GM19372 (cell line): ENCODE measurements around the gene LEFTY1.
"Not testable (repeated sequence)": the region's sequence is repeated elsewhere in the genome, so short reads cannot be mapped to it uniquely, and the experiment has no call there.

Experiments used
- ATAC-seq: cut with Tn5 transposase; IDR thresholded peaks from one replicate; pipeline ENCODE4 v1.9.1; 2021; ENCODE audit warnings: mild to moderate bottlenecking, low read depth, moderate library complexity; ENCODE audit not compliant: unreplicated experiment

The LEFTY1 gene, protein sequence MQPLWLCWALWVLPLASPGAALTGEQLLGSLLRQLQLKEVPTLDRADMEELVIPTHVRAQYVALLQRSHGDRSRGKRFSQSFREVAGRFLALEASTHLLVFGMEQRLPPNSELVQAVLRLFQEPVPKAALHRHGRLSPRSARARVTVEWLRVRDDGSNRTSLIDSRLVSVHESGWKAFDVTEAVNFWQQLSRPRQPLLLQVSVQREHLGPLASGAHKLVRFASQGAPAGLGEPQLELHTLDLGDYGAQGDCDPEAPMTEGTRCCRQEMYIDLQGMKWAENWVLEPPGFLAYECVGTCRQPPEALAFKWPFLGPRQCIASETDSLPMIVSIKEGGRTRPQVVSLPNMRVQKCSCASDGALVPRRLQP

DNA sequence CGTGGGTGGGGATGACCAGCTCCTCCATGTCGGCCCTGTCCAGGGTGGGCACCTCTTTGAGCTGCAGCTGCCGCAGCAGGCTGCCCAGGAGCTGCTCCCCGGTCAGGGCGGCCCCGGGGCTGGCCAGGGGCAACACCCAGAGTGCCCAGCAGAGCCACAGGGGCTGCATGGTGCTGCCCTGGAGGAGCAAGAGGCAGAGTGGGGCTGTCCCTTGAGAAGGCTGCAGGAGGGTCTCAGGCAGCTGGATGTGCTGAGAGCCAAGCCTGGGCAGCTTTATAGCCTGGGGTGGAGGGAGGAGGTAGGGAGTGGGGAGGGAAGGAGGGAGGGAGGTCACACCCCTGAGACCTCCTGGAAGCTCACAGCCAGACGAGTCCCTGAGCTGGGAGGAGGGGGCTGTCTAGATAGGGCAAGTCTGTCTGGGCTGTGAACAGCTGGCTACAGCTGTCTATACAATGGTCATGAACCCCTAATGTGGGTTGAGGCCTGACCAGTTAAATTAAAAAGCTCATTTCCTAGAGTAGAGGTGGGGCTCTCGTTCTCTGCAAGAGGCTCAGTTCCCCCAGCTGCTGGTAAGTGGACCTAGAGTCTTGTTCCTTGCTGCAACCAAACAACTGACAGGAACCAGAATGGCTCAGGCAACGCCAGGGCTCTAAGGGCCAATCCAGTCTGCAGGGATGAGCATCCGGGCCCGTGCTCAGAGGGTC is at the start of gene LEFTY1:
TSS of gene LEFTY1 (minus strand) at position 249 of the 704 bp plus-strand sequence. CDS start at position 169, 80 bp downstream.
- no peak for ATAC-seq

DNA sequence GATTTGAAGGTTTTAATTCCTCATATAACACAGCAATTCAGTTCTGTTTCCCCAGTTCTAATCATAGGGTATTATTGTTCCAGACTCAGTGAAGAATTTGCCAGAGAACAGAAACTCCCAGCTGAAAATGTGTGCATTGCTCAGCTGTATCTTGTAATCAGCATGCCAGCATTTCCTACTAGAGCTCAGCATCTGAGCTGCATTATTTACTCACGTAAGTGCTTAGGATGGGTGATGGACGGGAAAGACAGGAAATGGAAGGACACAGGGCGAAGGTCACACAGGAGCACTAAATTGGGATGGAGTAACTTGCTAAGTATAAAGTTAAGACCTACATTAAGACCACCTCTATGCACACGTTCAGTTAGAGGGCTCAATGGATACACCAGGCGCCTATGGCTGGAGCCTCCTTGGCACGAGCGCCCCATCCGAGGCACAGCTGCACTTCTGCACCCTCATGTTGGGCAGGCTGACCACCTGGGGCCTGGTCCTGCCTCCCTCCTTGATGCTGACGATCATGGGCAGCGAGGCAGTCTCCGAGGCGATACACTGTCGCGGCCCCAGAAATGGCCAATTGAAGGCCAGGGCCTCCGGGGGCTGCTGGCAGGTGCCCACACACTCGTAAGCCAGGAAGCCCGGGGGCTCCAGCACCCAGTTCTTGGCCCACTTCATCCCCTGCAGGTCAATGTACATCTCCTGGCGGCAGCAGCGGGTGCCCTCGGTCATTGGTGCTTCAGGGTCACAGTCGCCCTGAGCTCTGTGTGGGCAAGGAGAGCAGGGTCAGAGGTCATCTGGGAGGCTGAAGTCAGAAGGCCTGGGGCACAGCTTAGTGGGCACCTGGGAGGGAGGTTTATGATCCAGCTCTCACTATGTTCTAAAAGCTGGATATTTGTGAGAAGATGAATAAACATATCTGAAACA is 48.4 kb upstream of the LEFTY1 start:
- ATAC-seq: no peak

DNA sequence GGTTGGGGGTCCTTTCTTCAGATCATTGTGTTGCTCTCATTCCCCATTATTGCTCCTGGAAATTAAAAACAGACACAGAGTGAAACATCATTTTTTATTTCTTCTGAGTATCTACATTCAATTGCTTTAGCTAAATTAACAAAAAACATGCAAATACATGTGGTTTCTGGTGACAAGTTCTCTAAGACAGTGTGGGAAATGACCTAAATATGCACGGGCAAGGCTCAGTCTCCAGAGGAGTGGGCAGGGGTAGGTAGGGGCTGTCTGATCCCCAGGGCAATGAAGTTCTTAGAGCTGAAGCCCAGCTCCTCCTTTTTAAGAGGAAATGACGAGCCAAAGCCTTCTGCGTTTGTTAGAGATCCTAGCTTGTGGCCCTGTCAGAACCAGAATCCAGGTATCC is 47.6 kb upstream of the LEFTY1 start:
- no peak for ATAC-seq

DNA sequence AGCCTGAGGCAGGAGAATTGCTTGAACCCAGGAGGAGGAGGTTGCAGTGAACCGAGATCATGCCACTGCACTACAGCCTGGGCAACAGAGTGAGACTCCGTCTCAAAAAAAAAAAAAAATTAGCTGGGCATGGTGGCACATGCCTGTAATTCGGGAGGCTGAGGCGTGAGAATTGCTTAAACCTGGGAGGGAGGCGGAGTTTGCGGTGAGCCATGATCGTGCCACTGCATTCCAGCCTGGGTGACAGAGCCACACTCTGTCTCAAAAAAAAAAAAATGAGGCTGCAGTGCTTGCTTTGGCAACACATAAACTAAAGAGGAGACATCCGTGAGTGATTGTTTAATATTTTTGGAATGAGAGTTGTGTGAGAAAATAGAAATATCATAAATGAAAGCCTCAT is 47.1 kb upstream of the LEFTY1 start:
- not testable (repeated sequence) for ATAC-seq

DNA sequence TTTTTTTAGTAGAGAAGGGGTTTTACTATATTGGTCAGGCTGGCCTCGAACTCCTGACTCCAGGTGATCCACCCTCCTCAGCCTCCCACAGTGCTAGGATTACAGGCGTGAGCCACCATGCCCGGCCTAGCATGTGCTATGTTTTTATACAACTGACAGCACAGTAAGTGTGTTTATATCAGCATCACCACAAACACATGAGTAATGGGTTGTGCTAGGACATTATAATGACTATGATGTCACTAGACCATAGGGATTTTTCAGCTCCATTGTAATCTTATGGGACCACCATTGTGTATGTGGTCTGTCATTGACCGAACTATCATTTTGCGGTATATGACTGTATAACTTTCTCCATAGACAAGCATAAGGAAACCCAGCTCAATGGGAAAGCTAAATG is 45.8 kb upstream of the LEFTY1 start:
- ATAC-seq: no peak

DNA sequence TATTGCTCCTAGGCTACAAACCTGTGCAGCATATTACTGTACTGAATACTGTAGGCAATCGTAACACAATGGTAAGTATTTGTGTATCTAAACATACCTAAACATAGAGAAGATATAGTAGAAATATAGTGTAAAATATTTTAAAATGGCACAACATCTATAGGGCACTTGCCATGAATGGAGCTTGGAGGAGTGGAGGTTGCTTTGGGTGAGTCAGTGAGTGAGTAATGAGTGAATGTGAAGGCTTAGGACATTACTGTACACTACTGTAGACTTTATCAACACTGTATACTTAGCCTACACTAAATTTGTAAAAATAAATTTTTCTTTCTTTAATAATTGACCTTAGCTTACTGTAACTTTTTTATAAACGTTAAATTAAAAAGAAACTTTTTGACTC is 44.1 kb upstream of the LEFTY1 start:
- no peak for ATAC-seq

DNA sequence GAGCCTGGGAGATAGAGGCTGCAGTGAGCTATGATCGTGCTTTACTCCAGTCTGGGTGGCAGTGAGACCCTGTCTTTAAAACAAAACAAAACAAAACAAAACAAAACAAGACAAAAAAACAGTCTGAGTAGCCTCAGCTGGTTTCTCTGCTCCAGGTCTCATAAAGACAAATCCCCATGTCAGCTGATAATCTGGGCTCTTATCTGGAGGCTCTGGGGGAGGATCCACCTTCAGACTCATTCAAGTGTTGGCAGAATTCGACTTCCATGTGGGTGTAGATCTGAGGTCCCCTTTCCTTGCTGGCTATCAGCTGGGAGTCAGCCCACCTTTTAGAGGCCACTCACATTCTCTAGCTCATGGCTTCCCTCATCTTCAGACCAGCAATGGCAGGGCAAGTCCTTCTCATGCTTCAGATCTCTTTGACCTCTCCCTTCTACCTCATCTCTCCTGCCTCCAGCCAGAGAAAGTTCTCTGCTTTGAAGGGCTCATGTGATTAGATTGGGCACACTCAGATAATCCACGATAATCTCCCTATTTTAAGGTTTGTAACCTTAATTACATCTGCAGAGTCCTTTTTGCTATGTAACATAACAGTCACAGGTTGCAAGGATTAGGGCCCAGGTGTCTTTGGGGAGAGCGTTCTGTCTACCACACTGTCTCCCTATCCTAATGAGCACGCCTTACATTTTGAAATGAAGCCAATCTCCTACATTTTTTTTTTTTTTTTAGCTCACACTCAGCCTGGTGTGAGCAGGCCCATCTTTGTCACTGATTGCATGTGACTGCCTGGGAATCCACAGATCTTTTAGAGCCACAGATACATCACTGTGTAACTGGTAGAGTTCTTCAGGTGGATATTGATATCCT is 42.6 kb upstream of the LEFTY1 start:
- no peak for ATAC-seq

DNA sequence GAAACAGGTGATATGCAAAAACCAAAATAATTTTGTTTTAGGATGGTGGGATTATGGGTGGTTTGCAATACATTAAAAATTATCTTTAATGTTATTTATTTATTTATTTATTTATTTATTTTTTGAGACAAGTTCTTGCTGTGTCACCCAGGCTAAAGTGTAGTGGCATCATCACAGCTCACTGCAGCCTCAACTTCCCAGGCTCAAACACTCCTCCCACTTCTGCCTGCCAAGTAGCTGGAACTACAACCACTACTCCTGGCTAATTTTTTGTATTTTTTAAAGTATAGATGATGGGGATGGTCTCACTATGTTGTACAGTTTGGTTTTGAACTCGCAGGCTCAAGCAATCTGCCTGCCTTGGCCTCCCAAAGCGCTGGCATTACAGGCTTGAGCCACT is 41.6 kb upstream of the LEFTY1 start:
- ATAC-seq: no peak

DNA sequence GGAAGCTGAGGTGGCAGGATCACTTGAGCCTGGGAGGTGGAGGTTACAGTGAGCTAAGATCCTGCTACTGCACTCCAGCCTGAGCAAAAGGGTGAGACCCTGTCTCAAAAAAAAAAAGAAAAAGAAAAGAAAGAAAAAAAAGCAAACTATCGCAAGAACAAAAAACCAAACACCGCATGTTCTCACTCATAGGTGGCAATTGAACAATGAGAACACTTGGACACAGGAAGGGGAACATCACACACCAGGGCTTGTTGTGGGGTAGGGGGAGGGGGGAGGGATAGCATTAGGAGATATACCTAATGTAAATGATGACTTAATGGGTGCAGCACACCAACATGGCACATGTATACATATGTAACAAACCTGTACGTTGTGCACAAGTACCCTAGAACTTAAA is 40.5 kb upstream of the LEFTY1 start:
- ATAC-seq: not testable (repeated sequence)

DNA sequence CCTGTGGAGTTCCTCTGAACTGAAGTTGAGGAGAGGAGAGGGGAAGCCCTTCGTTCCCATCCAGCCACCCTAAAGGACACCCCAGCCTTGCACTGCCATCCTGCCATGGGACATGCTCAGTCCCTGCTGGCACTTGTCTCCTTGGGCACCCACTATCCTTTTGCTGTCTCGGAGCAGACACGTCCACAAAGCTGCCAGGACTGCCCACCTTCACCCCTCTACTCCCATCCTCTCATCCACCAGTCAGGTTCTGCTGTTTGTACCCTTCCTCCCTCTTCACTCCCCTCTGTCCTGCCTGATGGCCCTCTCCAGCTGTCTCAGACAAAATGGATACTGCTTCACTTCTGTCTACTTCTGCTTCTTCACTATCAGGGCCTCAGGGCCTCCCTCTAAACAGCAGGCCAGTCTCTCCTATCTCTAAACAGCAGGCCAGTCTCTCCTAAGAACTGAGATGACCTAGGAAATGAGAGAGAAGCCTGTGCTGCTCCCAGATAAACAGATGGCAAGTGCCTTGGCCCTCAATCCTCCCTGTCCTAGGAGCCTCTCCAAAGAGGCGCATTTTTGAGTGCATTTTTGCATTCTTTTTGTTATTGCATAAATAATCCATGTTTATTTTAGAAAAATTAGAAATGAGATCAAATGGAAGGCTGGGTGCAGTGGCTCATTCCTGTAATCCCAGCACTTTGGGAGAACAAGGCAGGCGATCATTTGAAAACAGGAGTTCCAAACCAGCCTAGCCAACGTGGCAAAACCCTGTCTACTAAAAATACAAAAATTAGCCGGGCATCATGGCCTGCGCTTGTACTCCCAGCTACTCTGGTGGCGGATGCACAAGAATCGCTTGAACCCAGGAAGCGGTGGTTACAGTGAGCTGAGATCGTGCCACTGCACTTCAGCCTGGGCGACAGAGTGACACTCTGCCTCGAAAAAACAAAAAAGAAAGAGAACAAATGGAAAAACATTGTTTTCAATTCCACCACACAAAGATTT is 39.5 kb upstream of the LEFTY1 start:
- no peak for ATAC-seq

DNA sequence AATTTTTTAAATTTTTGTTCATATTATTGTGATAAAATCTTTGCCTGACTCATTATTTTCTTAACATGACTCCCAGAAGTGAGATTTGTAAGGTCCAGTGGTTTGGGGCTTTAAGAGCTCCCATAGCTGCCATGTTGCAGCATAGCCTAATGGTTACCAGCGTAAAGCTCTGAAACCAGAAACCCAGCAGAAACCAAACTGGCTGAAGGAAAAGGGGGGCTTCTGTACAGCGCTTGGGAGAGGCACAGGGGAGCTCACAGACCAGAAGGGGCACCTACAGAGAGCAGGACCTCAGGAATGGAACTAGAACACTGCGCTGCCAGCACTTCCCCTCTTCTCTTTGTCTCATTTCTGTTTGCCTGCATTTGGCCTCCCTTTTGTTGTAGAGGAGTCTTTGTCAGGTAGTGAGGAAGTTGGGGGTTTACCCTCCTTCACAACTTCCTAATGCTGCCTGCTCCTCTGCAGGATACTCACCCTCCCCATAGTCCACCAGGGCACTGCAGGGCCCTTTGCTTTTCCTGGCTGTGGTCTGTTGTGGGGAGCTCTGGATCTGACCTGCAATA is 37.7 kb upstream of the LEFTY1 start:
- ATAC-seq: no peak

DNA sequence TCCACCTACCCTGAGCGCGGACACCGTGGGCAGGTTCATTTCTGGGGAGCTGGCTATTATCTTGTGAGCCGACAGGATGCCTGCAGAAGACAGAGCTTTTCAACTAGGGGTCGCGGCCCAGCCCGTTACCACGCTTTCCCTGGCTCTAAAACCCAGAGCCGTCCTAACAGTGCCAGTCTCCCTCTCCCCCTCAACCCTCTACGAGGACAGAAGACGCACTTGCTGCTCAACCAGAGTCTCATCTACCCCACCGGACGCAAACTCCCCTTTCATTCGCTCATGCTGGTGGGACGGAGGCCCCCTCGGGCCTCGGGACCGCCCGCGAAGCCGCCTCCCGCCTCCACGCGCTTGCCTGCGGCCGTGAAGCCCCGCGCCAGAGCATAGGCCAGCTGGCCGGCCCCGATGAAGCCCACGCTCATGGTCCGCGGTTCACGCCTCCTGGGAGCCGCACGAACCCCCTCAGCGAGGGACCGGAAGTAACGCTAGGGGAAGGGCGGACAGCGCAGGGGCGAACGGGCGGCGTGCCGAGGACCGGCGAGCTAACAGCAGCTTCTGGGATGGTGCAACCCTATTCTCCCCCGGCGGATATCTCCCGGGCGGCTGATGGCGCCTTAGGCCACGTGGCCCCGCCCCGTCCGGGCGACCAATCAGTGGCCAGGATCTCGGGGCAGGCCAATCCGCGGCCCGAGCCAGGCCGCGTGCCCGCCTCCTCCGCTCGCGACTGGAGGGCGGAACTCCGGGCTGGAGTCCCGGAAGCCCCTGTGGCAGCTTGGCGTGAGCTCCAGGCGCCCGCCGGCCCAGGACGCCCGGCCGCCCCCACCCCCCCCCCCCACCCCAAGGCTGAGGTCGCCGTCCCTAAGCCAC is 35.0 kb upstream of the LEFTY1 start, which contains the start of gene PYCR2:
TSS of gene PYCR2 (minus strand) at position 559 of the 864 bp plus-strand sequence. CDS start at position 419, 140 bp downstream.
- ATAC-seq: peak; percentile 97

DNA sequence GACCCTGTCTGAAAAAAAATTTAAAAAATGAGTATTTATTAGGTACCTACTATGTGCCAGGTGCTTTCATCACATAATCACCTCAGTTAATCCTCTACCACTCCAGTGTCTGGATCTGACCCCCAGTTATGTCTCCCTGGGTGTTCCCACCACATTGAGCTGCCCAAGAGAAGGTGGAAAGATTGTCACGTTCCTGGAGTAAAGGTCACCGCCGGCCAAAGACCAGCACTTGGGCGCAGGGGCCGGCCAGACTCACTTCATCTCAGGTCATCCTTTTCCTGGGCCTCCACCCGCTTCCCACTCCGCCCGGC is 34.4 kb upstream of the LEFTY1 start:
- no peak for ATAC-seq

DNA sequence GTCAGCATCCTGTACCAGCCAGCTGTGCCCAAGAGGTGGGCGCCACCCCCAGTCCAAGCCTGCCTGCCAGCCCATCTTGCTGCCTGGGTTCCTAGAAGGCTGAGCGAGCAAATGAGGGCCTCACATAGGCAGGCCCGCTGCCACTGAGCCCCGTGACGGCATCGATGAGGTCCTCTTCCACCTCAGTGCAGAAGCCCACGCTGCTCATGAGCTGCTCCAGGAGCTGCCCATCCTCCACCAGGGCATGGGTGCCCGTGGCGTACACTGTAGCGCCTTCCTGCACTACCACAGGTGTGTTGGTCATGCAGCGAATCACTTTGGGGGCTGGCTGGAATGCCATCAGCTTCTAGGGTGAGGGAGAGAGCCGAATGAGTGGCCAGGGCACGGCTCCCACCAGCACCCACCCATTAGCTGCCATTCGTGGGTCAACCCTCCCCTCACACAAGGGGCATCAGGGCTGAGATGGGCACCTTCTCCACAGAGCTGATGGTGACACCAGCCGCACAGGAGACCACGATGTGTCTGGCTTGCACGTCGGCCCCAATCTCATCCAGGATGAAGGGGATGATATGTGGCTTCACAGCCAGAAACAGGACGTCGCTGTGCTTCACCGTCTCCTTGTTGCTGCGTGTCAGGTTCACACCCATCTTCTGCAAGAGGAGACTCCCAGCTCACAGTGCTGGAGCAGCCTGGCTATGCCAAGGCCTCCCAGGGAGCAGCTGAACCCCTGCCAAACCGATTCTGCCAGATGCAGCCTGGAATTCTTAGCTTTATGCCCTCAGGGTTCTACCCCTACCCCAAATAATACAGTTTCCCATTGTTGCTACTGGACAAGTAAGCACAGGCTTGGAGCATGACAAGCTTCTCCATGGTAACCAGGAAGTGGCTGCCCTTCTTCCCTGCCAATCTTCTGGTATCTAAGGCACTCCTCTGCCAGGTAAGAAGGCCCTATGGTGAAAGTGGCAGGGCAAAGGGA is 33.1 kb upstream of the LEFTY1 start:
- no peak for ATAC-seq

DNA sequence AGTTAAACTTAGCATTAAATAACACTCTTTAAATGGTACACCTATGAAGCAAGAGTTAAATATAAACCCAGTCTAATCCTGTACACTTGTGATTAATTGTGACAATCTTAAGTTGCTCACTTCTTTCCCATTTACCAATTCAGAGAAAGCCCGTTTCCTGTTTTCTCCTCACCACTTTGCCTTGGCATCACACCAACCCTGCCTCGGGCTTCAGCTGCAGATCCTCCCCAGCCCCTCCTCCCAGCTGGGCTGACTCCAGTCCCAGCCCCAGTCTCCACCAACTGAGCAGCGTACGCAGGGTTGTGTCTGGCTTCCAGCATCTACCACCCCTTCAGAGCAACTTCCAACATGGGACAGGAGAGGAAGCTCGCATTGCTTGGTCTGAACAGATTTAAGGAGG is 31.0 kb upstream of the LEFTY1 start:
- ATAC-seq: no peak

DNA sequence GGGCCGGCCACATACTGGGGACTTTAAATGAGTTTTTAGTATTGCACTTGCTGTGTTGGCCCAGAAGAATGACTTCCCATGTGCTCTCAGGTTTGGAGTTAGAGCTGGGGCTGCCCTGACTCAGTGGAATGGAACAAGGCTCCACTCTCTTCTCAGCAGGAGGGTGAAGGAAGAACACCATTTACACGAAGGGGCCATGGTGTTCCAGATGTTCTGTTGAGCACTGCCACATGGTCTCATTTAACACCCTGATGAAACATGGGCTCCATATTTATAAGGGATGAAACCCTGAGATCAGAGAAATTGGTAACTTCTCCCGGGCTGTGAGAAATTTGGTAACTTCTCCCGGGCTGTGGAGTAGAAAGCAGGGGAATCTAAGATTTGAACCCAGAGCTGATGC is 29.3 kb upstream of the LEFTY1 start:
- ATAC-seq: no peak

DNA sequence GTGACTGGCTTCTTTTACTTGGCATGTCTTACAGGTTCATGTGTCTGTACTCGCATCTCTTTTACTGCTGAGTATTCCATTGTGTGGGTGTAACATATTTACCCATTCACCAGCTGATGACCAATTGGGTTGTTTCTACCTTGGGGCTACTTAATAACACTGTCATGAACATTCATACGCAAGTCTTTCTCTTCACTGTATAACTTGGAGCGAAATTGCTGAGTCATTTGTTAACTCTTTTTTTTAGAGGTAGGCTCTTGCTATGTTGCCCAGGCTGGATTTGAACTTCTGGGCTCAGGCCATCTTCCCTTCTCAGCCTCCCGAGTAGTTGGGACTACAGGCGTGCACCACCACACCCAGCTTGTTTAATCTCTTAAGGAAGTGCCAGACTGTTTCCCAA is 28.6 kb upstream of the LEFTY1 start:
- no peak for ATAC-seq
